SU-DHL-6 (cell line): ENCODE results near the gene IFIT3.

Source experiments
- H2AFZ ChIP-seq: fragments of 200-600 bp; sonication (generic); 2 replicates; pipeline ENCODE4 v1.6.1; 2014; ENCODE audit warnings: low read depth, mild to moderate bottlenecking, moderate library complexity, mixed read lengths, antibody characterized with exemption, low read length; ENCODE audit not compliant: severe bottlenecking
- H3F3A ChIP-seq: fragments of 200-600 bp; shearing (Covaris generic); 2 replicates; pipeline ENCODE4 v1.6.0; 2016; ENCODE audit warnings: antibody characterized with exemption, mild to moderate bottlenecking; ENCODE audit not compliant: insufficient read depth
- H3K27ac ChIP-seq: fragments of 200-600 bp; sonication (generic); 2 replicates; pipeline ENCODE4 v1.5.1; 2016; ENCODE audit warnings: low read depth, mild to moderate bottlenecking, low read length, moderate library complexity, mixed read lengths
- H3K27me3 ChIP-seq: fragments of 200-600 bp; sonication (generic), shearing (Covaris generic); 2 replicates; pipeline ENCODE4 v1.6.0; 2014; ENCODE audit warnings: mild to moderate bottlenecking, low read length
- H3K36me3 ChIP-seq: fragments of 200-600 bp; sonication (generic); 2 replicates; pipeline ENCODE4 v1.6.1; 2014; ENCODE audit warnings: mild to moderate bottlenecking, low read length, mixed read lengths
- H3K4me2 ChIP-seq: fragments of 300-600, 200-600 bp; shearing (Covaris generic), sonication (generic); 2 replicates; pipeline ENCODE4 v1.6.0; 2014; ENCODE audit warnings: low read length, low read depth, mild to moderate bottlenecking; ENCODE audit not compliant: poor library complexity, severe bottlenecking
- H3K4me3 ChIP-seq: fragments of 200-600 bp; sonication (generic); 2 replicates; pipeline ENCODE4 v1.5.1; 2014; ENCODE audit warnings: antibody characterized with exemption, low read length, mild to moderate bottlenecking, mixed read lengths; ENCODE audit not compliant: insufficient read depth, poor library complexity, severe bottlenecking
- H3K79me2 ChIP-seq: fragments of 200-600 bp; sonication (generic); 2 replicates; pipeline ENCODE4 v1.6.1; 2014; ENCODE audit warnings: mild to moderate bottlenecking, low read length, moderate library complexity; ENCODE audit not compliant: insufficient read depth
- H3K9ac ChIP-seq: fragments of 200-600 bp; sonication (generic); 2 replicates; pipeline ENCODE4 v1.7.0; 2014; ENCODE audit warnings: mild to moderate bottlenecking, low read length
- H3K9me2 ChIP-seq: fragments of 200-600 bp; sonication (generic); replicated peaks from 2 replicates; pipeline ENCODE4 v1.6.1; 2014; ENCODE audit warnings: low read length; ENCODE audit not compliant: insufficient read depth
- H3K9me3 ChIP-seq: fragments of 200-600 bp; sonication (generic); 2 replicates; pipeline ENCODE4 v1.6.1; 2014; ENCODE audit warnings: low read length, mixed read lengths; ENCODE audit not compliant: insufficient read depth
- H4K20me1 ChIP-seq: fragments of 200-600 bp; sonication (generic); 2 replicates; pipeline ENCODE4 v1.6.1; 2014; ENCODE audit warnings: low read depth, mild to moderate bottlenecking, antibody characterized with exemption, low read length, moderate library complexity, mixed read lengths
- CTCF ChIP-seq: fragments of 200-600 bp; sonication (generic); IDR thresholded peaks from one replicate; pipeline ENCODE4 v1.5.1; 2017; ENCODE audit warnings: antibody characterized with exemption, mild to moderate bottlenecking, low read length, moderate library complexity; ENCODE audit not compliant: insufficient read depth, poor library complexity, severe bottlenecking
- EZH2phosphoT487 ChIP-seq: fragments of 200-600 bp; sonication (generic), shearing (Covaris generic); conservative IDR thresholded peaks from 2 replicates; pipeline ENCODE4 v1.6.1; 2018; ENCODE audit warnings: mild to moderate bottlenecking, antibody characterized with exemption, low read length, moderate library complexity, mixed read lengths

Gene IFIT3

GRCh38 chr10:89327803-89328441, at the start of gene IFIT3:
Gene IFIT3 (plus strand): TSS chr10:89327997. CDS start chr10:89328074, 77 bp downstream.
- Histone ChIP-seq H2AFZ (no peak within 1 kb of the TSS), H3K27me3 (no peaks in the 10 kb centered on the region), H3K9ac (no peak within 1 kb of the TSS), H4K20me1 (no peaks in the 10 kb centered on the region), H3K9me3 (no peaks in the 10 kb centered on the region), H3K36me3 (no peaks in the 10 kb centered on the region), H3K9me2 (no peaks in the 10 kb centered on the region), H3K79me2 (no peaks in the 10 kb centered on the region), H3K4me3 (no peak within 1 kb of the TSS), H3F3A (peaks cover 8% of the 10 kb centered on the region), H3K4me2 (no peak within 1 kb of the TSS), H3K27ac (no peak within 1 kb of the TSS)
- no peak for TF ChIP-seq EZH2phosphoT487
- TF ChIP-seq CTCF: no peak

DNA sequence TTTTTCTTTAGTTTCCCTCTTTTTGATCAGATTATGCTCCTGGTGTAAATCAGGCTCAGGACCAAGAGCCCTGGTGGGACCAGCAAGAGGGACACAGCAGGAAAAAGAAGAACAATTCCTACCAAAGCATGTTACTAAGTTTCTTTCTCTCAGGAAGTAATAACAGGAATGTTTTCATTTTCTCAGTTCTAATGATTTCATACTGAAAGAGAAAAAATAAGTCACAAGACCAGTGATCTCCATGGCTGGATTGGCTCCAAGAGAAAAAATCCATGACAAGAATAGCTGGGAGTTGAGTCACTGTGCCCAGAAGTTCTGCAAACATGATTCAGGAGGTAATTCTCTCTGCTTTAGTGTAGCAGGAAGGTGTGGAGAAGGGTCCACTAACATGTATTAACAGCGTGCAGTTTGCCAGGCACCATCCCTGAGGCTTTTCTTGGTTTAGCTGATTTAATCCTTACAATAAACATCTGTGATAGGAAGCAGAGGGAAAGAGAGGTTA, 49.7 kb upstream of the IFIT3 start:
- H3K27ac ChIP-seq: no peak overlapping the region
- H3K9ac ChIP-seq: no peak overlapping the region
- no peak overlapping the region for H3K4me2 ChIP-seq
- no peaks in the 10 kb centered on the region for H3K27me3 ChIP-seq
- no peaks in the 10 kb centered on the region for H3K9me2 ChIP-seq
- no peak overlapping the region for H2AFZ ChIP-seq
- H3K79me2 ChIP-seq: no peaks in the 10 kb centered on the region
- H3K4me3 ChIP-seq: no peak overlapping the region
- no peaks in the 10 kb centered on the region for H3F3A ChIP-seq
- no peak for TF ChIP-seq CTCF
- TF ChIP-seq EZH2phosphoT487: no peak
- H3K9me3 ChIP-seq: no peaks in the 10 kb centered on the region
- no peaks in the 10 kb centered on the region for H4K20me1 ChIP-seq
- no peaks in the 10 kb centered on the region for H3K36me3 ChIP-seq

- Histone ChIP-seq H3F3A (no peaks in the 10 kb centered on the region), H3K27ac (no peak overlapping the region), H3K4me3 (no peak overlapping the region), H4K20me1 (no peaks in the 10 kb centered on the region), H3K79me2 (no peaks in the 10 kb centered on the region), H3K27me3 (no peaks in the 10 kb centered on the region), H3K9me2 (no peaks in the 10 kb centered on the region), H2AFZ (no peak overlapping the region), H3K9me3 (no peaks in the 10 kb centered on the region), H3K9ac (no peak overlapping the region), H3K36me3 (no peaks in the 10 kb centered on the region), H3K4me2 (no peak overlapping the region)
- TF ChIP-seq EZH2phosphoT487: no peak
- TF ChIP-seq CTCF: no peak
Measured at GRCh38 chr10:89278900-89279392, 48.9 kb upstream of the IFIT3 start.
